Measurements from ENCODE around the gene CCDC69. TPM values are rescaled to one million over a fixed set of nuclear protein-coding genes. Genes with fewer than 3 reads are reported as not detected.

CCDC69 gene
- total and polyA plus RNA-seq, 10 of the 15 experiments (the other 5 are each of a cell fraction or from before 2014, with no cell fraction given) = 13.5 to 106 (median 70.1) TPM

- Histone ChIP-seq H3K4me3 (peak overlapping the region; percentile 51; the same call in 1 of the 2 replicates), H4K20me1 (ENCODE audit: control insufficient read depth, insufficient read depth) (no peaks in the 10 kb centered on the region), H3K9me3 (replicated peaks; ENCODE audit: control insufficient read depth, insufficient read depth, low read length) (no peaks in the 10 kb centered on the region), H2AFZ (ENCODE audit: control insufficient read depth, low read depth, low read length) (peak overlapping the region; percentile 52), H3K27ac (ENCODE audit: control insufficient read depth, insufficient read depth) (peak overlapping the region; percentile 20; the same call in 1 of the 2 replicates), H3K79me2 (ENCODE audit: control insufficient read depth, insufficient read depth, low read length) (peaks cover 36% of the 10 kb centered on the region), H3K4me1 (ENCODE audit: control insufficient read depth, insufficient read depth, low read length) (peaks cover 11% of the 10 kb centered on the region; the same call in 1 of the 2 replicates), H3K27me3 (replicated peaks in 1 of 2; ENCODE audit: control insufficient read depth in 2 of 2, insufficient read depth in 2 of 2, low read length in 1 of 2) (no peaks in the 10 kb centered on the region), H3K36me3 (ENCODE audit: control insufficient read depth in 2 of 2, insufficient read depth in 2 of 2, low read length in 1 of 2) (no peaks in the 10 kb centered on the region), H3K4me2 (ENCODE audit: control insufficient read depth, insufficient read depth) (peak overlapping the region; percentile 72), H3K9ac (ENCODE audit: control insufficient read depth, insufficient read depth, low read length) (no peak overlapping the region)
- TF ChIP-seq BCLAF1 (IDR thresholded peaks at IDR 0.05) = no peak
- no peak for TF ChIP-seq CBX5 (IDR thresholded peaks at IDR 0.05; ENCODE audit: low read depth)
- no peak for TF ChIP-seq GATAD2B (conservative IDR thresholded peaks at IDR 0.05; ENCODE audit: low read depth)
- TF ChIP-seq CUX1 (IDR thresholded peaks at IDR 0.05; ENCODE audit: insufficient replicate concordance, low read depth, low read length) = no peak
- TF ChIP-seq CREB1 (IDR thresholded peaks at IDR 0.05; ENCODE audit: low read depth) = no peak
- no peak for TF ChIP-seq SUZ12 (IDR thresholded peaks at IDR 0.05; ENCODE audit: unreplicated experiment)
- TF ChIP-seq TARDBP (IDR thresholded peaks at IDR 0.05; ENCODE audit: borderline replicate concordance) = no peak
- no peak for TF ChIP-seq STAT3 (IDR thresholded peaks at IDR 0.05; ENCODE audit: low read depth, low read length)
- ATAC-seq (no peak), FAIRE-seq (no peak), DNase-seq (ENCODE audit: low read depth, low spot score) (no peak)
- ChIA-PET CTCF (interaction anchor here (1.4 to 6.2 kb wide), 3 partner anchors 12 to 87 kb away, joined by 6 to 62 read pairs (median 24); no protein-coding TSS in a partner anchor), POLR2A (interaction anchor here (1.0 to 8.5 kb wide), 11 partner anchors 10 to 110 kb away, joined by 3 to 216 read pairs (median 8); partner anchors contain the start of gene CCDC69), SMC1A (ENCODE audit: uncharacterized antibody, unreplicated experiment) (interaction anchor here (2.1 to 10.0 kb wide), 3 partner anchors 12 to 34 kb away, joined by 17 to 227 read pairs (median 86); partner anchors contain the start of gene CCDC69), RAD21 (ENCODE audit: unreplicated experiment) (interaction anchor here (0.6 to 9.4 kb wide), 12 partner anchors 12 to 196 kb away, joined by 3 to 156 read pairs (median 16); partner anchors contain the start of genes CCDC69 and SLC36A1)
- BruUV-seq (replicated peaks) = no TSS peak
- 96% methylated on average over 4 of the region's 4 CpGs for WGBS (ENCODE audit: insufficient coverage, insufficient replicate concordance, low lambda C conversion rate, missing lambda C conversion rate)
- in situ Hi-C loops (cut with MboI) (no loop called here), intact Hi-C loops (cut with micrococcal nuclease; ENCODE audit: unreplicated experiment) (loop anchor here (1.0 to 10.0 kb wide), 5 partner anchors 13 to 521 kb away; partner anchors contain the start of genes ANXA6 and G3BP1)
Observed at GRCh38 chr5:151251621-151252020, 27.7 kb upstream of the CCDC69 start.

All from GM12878 (cell line).